Bone marrow (tissue), 2 donors: ENCODE results near the gene GPC2.
"Not testable (repeated sequence)": the region's sequence is repeated elsewhere in the genome, so short reads cannot be mapped to it uniquely, and the experiment has no call there.

Experiments used
- DNase-seq, 2 donors: peaks; one replicate each; lab custom pipeline; 2025; lab: John Stamatoyannopoulos, UW

GPC2 gene

GRCh38 chr7:100152404-100152803, 24.8 kb downstream of the GPC2 start:
- DNase-seq = peak in 1 of 2 donors; percentile 32

GRCh38 chr7:100148559-100149328, 28.4 kb downstream of the GPC2 start, which contains the start of gene LAMTOR4:
Gene LAMTOR4 (plus strand): TSS chr7:100148918. CDS start chr7:100148973, 55 bp downstream.
- DNase-seq = peak; percentile 80 to 96

- DNase-seq = no peak
Observed at GRCh38 chr7:100148225-100148558, 29.0 kb downstream of the GPC2 start.

GRCh38 chr7:100147278-100147677, 29.9 kb downstream of the GPC2 start:
- DNase-seq = no peak

DNA sequence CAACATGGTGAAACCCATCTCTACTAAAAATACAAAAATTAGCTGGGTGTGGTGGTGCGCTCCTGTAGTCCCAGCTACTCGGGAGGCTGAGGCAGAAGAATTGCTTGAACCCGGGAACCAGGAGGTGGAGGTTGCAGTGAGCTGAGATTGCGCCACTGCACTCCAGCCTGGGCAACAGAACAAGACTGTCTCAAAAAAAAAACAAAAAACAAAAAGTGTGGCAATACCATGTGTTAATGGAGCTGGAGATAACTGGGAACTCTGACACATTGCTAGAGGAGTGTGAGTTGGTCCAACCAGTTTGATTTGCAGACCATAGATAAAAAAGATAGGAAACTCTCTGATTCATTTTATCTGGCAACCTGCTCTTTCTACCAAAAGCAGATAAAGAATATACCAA, 30.8 kb downstream of the GPC2 start:
- not testable (repeated sequence) for DNase-seq

DNA sequence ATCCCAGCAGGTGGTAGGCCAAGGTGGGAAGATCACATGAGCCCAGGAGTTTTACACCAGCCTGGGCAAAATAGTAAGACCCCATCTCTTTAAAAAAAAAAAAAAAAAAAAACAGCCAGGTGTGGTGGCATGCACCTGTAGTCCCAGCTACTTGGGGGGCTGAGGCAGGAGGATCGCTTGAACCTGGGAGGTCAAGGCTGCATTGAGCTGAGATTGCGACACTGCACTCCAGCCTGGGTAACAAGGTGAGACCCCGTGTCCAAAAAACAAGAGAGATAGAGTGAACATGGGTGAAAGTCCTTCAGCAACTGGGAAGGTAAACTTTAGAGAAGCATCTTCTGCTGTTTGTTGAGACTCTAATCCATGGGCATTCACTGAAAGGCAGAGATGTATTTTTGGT, 34.7 kb downstream of the GPC2 start:
- DNase-seq = no peak

GRCh38 chr7:100141555-100141949, 35.6 kb downstream of the GPC2 start:
- DNase-seq = no peak

DNA sequence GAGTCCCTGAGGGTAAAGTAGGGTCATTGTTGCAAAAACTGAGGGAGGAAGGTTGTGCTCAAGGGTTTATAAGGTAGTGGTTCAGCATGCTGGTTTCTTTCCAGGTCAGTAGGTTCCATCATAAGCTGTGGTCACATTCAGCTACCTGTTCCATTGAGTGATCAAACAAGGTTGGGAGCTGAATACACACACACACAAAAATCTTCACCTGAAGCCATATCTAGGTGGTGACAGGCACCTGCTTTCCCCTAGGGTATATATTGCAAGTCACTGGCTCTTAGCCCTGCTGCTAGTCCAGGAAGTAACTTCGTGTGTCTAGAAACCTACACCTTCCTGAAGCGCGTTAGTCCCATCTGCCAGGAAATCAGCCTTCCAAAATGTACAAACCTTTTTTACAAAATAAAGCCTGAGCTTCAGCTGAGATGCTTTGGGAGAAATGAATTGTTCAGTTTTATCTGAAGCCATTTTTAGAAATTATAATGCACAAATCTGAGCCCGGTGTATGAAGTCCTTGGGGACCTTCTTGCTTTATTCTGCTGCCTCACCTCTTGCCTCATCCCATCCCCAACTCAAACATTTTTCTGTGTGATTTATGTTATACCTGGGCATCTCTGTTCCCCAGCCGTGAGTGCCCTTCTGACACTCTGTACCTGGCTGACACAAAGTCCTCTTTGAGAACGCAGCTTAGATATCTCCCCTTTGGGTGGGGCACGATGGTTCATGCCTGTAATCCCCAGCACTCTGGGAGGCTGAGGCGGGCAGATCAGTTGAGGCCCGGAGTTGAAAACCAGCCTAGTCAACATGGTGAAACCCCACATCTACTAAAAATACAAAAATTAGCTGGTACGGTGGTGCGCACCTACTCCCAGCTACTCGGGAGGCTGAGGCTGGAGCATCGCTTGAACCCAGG, 39.1 kb downstream of the GPC2 start:
- no peak for DNase-seq

- DNase-seq = peak in 1 of 2 donors; percentile 38
Observed at GRCh38 chr7:100132697-100133151, 44.5 kb downstream of the GPC2 start.

DNA sequence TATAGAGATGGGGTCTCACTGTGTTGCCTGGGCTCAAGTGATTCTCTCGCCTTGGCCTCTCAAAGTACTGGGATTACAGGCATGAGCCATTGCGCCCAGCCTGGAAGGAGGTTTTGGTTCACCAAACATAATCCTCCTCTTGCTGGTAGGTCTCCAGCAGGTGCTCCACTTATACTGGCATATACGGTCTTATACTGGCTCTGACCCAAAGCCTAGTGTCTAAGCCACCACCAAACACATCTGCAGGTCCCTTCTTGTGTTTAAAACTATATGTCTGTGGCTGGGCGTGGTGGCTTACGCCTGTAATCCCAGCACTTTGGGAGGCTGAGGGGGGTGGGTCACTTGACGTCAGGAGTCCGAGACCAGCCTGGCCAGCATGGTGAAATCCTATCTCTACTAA, 45.1 kb downstream of the GPC2 start:
- no peak for DNase-seq

GRCh38 chr7:100130608-100131453, 46.4 kb downstream of the GPC2 start:
- DNase-seq = peak; percentile 40 to 57

- DNase-seq = not testable (repeated sequence)
Observed at GRCh38 chr7:100130220-100130607, 47.0 kb downstream of the GPC2 start.

GRCh38 chr7:100128637-100128963, 48.6 kb downstream of the GPC2 start:
- no peak for DNase-seq

DNA sequence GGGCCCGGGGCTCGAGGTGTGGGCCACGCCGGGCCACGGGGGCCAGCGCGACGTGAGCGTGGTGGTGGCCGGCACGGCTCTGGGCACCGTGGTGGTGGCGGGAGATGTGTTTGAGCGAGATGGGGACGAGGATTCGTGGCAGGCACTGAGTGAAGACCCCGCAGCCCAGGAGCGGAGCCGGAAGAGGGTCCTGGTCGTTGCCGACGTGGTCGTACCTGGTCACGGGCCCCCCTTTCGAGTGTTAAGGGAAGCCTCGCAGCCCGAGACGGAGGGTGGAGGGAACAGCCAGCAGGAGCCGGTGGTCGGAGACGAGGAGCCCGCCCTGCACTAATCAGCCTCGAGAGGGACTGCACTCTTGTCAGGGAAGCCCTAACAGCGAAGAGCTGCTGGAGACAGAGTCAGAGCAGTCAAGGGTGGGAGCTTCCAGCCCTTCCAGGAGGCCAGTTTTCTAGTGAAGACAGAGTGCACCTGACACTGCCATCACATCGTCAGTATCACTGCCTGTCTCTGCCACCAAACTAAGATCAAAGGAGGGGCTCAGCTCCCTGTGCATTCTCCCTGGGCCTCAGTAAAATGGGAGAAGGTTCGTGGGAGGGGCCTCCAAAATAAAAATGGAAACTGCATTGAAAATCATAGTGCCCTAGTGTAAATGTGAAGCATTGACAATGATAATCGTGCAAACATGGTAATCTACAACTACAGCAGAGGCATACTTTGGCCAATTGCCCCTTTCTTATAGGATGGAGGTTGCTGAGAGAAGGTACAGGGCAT, 49.1 kb downstream of the GPC2 start:
- peak in 1 of 2 donors; percentile 26 for DNase-seq

- DNase-seq = peak; percentile 80 to 84
Observed at GRCh38 chr7:100126931-100127865, 50.0 kb downstream of the GPC2 start, which contains the start of gene MBLAC1. Gene MBLAC1 (plus strand): TSS chr7:100126967. CDS start chr7:100127396, 429 bp downstream.

DNA sequence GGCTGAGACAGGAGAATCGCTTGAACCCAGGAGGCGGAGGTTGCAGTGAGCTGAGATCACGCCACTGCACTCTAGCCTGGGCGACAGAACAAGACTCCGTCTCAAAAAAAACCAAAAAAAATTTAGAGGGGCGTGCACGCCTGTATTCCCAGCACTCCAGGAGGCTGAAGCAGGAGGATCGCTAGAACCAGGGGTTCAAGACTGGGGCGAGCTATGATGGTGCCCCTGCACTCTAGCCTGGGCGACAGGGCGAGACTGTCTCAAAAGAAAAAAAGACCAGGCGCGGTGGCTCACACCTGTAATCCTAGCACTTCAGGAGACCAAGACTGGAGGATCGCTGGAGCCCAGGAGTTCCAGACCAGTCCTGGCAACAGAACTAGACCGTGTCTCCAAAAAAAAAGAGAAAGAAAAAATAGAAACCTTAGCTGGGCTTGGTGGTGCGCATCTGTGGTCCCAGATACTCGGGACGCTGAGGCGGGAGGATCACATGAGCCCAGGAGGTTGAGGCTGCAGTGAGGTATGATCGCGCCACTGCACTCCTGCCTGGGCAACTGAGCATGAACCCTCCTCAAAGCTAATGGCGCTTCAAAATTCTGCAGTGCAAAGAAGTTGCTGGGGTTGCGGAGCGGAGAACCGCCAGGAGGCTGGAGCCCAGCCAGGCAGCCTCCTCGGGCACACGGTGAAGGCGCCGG, 50.8 kb downstream of the GPC2 start:
- no peak for DNase-seq

DNA sequence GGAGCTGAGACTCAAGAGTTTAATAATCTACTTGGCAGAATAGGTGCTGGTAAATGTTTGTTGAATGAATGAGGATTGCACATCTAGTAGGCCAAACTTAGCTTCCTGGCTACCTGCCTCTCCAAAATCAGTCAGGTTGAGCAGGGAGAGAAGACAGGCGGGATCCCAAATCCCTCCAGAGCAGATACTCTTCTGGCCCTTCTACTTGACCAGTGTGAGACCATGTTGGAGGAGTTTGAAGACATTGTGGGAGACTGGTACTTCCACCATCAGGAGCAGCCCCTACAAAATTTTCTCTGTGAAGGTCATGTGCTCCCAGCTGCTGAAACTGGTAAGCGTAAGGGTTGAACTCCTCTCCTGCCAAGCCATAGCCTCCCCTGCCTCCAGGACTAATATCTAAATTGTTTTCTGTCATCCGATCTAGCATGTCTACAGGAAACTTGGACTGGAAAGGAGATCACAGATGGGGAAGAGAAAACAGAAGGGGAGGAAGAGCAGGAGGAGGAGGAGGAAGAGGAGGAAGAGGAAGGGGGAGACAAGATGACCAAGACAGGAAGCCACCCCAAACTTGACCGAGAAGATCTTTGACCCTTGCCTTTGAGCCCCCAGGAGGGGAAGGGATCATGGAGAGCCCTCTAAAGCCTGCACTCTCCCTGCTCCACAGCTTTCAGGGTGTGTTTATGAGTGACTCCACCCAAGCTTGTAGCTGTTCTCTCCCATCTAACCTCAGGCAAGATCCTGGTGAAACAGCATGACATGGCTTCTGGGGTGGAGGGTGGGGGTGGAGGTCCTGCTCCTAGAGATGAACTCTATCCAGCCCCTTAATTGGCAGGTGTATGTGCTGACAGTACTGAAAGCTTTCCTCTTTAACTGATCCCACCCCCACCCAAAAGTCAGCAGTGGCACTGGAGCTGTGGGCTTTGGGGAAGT, 52.6 kb downstream of the GPC2 start:
- no peak for DNase-seq

GRCh38 chr7:100122568-100122967, 54.6 kb downstream of the GPC2 start:
- DNase-seq = no peak
